ENCODE measurements around the gene ANGEL1. TPM values are rescaled to one million over a fixed set of nuclear protein-coding genes. Genes with fewer than 3 reads are reported as not detected.

Gene ANGEL1
- polyA plus RNA-seq, 4 donors, result 1.6 to 25.7 (median 5.7) TPM

- H3K9me3 ChIP-seq (ENCODE audit: control insufficient read depth in 2 of 2, insufficient read depth in 1 of 2, low read depth in 1 of 2, low read length in 1 of 2), result no peaks in the 10 kb centered on the region
- H3K4me1 ChIP-seq (ENCODE audit: control insufficient read depth in 3 of 3, insufficient read depth in 2 of 3, low read depth in 1 of 3, low read length in 2 of 3), result peaks cover 0 to 24% (median 0%) of the 10 kb centered on the region in 3 donors
- DNase-seq (no peak), FAIRE-seq (no peak)
- H3K4me3 ChIP-seq (ENCODE audit: low read depth in 1 of 3, low read length in 3 of 3), result no peak overlapping the region
- WGBS, 3 donors, result 80 to 87% (median 81%) methylated on average over 18 of the region's 18 CpGs
- H3K36me3 ChIP-seq (ENCODE audit: control insufficient read depth in 3 of 3, insufficient read depth in 2 of 3, low read depth in 1 of 3, low read length in 3 of 3), result peaks cover 0 to 43% (median 0%) of the 10 kb centered on the region in 3 donors
- no peak overlapping the region for H3K27ac ChIP-seq (ENCODE audit: low read depth in 1 of 3, low read length in 2 of 3)
- no peaks in the 10 kb centered on the region for H3K27me3 ChIP-seq (ENCODE audit: control insufficient read depth in 3 of 3, insufficient read depth in 3 of 3, low read length in 3 of 3)
These were observed 38.5 kb downstream of the ANGEL1 start for GRCh38 chr14:76773956-76774820.

- H3K4me1 ChIP-seq (ENCODE audit: control insufficient read depth in 3 of 3, insufficient read depth in 2 of 3, low read depth in 1 of 3, low read length in 2 of 3), result peaks cover 0 to 24% (median 0%) of the 10 kb centered on the region in 3 donors
- 11 to 34% (median 30%) methylated on average over 8 of the region's 8 CpGs for WGBS, 3 donors
- peak overlapping the region in 2 of 3 donors; percentile 42 to 77 for H3K27ac ChIP-seq (ENCODE audit: low read depth in 1 of 3, low read length in 2 of 3)
- FAIRE-seq (no peak), DNase-seq (peak in 1 of 2 donors; percentile 67)
- no peaks in the 10 kb centered on the region for H3K27me3 ChIP-seq (ENCODE audit: control insufficient read depth in 3 of 3, insufficient read depth in 3 of 3, low read length in 3 of 3)
- peaks cover 0 to 38% (median 0%) of the 10 kb centered on the region in 3 donors for H3K36me3 ChIP-seq (ENCODE audit: control insufficient read depth in 3 of 3, insufficient read depth in 2 of 3, low read depth in 1 of 3, low read length in 3 of 3)
- no peak overlapping the region for H3K4me3 ChIP-seq (ENCODE audit: low read depth in 1 of 3, low read length in 3 of 3)
- no peaks in the 10 kb centered on the region for H3K9me3 ChIP-seq (ENCODE audit: control insufficient read depth in 2 of 2, insufficient read depth in 1 of 2, low read depth in 1 of 2, low read length in 1 of 2)
These were observed 39.3 kb downstream of the ANGEL1 start for GRCh38 chr14:76773188-76773885.

GRCh38 chr14:76772300-76773187 is 40.1 kb downstream of the ANGEL1 start:
- DNase-seq, result peak in 1 of 2 donors; percentile 56
- 54 to 79% (median 73%) methylated on average over 12 to 13 of the region's 13 CpGs for WGBS, 3 donors
- Histone ChIP-seq H3K9me3 (ENCODE audit: control insufficient read depth in 2 of 2, insufficient read depth in 1 of 2, low read depth in 1 of 2, low read length in 1 of 2) (no peaks in the 10 kb centered on the region), H3K4me1 (ENCODE audit: control insufficient read depth in 3 of 3, insufficient read depth in 2 of 3, low read depth in 1 of 3, low read length in 2 of 3) (peaks cover 0 to 24% (median 0%) of the 10 kb centered on the region in 3 donors), H3K36me3 (ENCODE audit: control insufficient read depth in 3 of 3, insufficient read depth in 2 of 3, low read depth in 1 of 3, low read length in 3 of 3) (peaks cover 0 to 37% (median 0%) of the 10 kb centered on the region in 3 donors), H3K27ac (ENCODE audit: low read depth in 1 of 3, low read length in 2 of 3) (peak overlapping the region in 2 of 3 donors; percentile 63 to 77), H3K27me3 (ENCODE audit: control insufficient read depth in 3 of 3, insufficient read depth in 3 of 3, low read length in 3 of 3) (no peaks in the 10 kb centered on the region), H3K4me3 (ENCODE audit: low read depth in 1 of 3, low read length in 3 of 3) (no peak overlapping the region)
- no peak for FAIRE-seq

- peaks cover 0 to 29% (median 0%) of the 10 kb centered on the region in 3 donors for H3K36me3 ChIP-seq (ENCODE audit: control insufficient read depth in 3 of 3, insufficient read depth in 2 of 3, low read depth in 1 of 3, low read length in 3 of 3)
- DNase-seq (no peak), FAIRE-seq (no peak)
- WGBS, 3 donors, result 87 to 89% (median 89%) methylated on average over 9 of the region's 9 CpGs
- H3K4me3 ChIP-seq (ENCODE audit: low read depth in 1 of 3, low read length in 3 of 3), result no peak overlapping the region
- no peaks in the 10 kb centered on the region for H3K27me3 ChIP-seq (ENCODE audit: control insufficient read depth in 3 of 3, insufficient read depth in 3 of 3, low read length in 3 of 3)
- H3K9me3 ChIP-seq (ENCODE audit: control insufficient read depth in 2 of 2, insufficient read depth in 1 of 2, low read depth in 1 of 2, low read length in 1 of 2), result no peaks in the 10 kb centered on the region
- H3K27ac ChIP-seq (ENCODE audit: low read depth in 1 of 3, low read length in 2 of 3), result no peak overlapping the region
- H3K4me1 ChIP-seq (ENCODE audit: control insufficient read depth in 3 of 3, insufficient read depth in 2 of 3, low read depth in 1 of 3, low read length in 2 of 3), result peaks cover 0 to 21% (median 0%) of the 10 kb centered on the region in 3 donors
These were observed 41.2 kb downstream of the ANGEL1 start for GRCh38 chr14:76771437-76771980.

GRCh38 chr14:76770521-76771436 is 41.9 kb downstream of the ANGEL1 start:
- FAIRE-seq (no peak), DNase-seq (no peak)
- H3K9me3 ChIP-seq (ENCODE audit: control insufficient read depth in 2 of 2, insufficient read depth in 1 of 2, low read depth in 1 of 2, low read length in 1 of 2), result no peaks in the 10 kb centered on the region
- no peak overlapping the region for H3K4me3 ChIP-seq (ENCODE audit: low read depth in 1 of 3, low read length in 3 of 3)
- H3K4me1 ChIP-seq (ENCODE audit: control insufficient read depth in 3 of 3, insufficient read depth in 2 of 3, low read depth in 1 of 3, low read length in 2 of 3), result peaks cover 0 to 18% (median 0%) of the 10 kb centered on the region in 3 donors
- 73 to 84% (median 78%) methylated on average over 10 of the region's 10 CpGs for WGBS, 3 donors
- H3K27me3 ChIP-seq (ENCODE audit: control insufficient read depth in 3 of 3, insufficient read depth in 3 of 3, low read length in 3 of 3), result no peaks in the 10 kb centered on the region
- H3K27ac ChIP-seq (ENCODE audit: low read depth in 1 of 3, low read length in 2 of 3), result no peak overlapping the region
- peaks cover 0 to 30% (median 0%) of the 10 kb centered on the region in 3 donors for H3K36me3 ChIP-seq (ENCODE audit: control insufficient read depth in 3 of 3, insufficient read depth in 2 of 3, low read depth in 1 of 3, low read length in 3 of 3)

GRCh38 chr14:76769636-76770292 is 42.9 kb downstream of the ANGEL1 start:
- H3K4me3 ChIP-seq (ENCODE audit: low read depth in 1 of 3, low read length in 3 of 3), result no peak overlapping the region
- peaks cover 0 to 28% (median 0%) of the 10 kb centered on the region in 3 donors for H3K36me3 ChIP-seq (ENCODE audit: control insufficient read depth in 3 of 3, insufficient read depth in 2 of 3, low read depth in 1 of 3, low read length in 3 of 3)
- DNase-seq (no peak), FAIRE-seq (no peak)
- H3K27ac ChIP-seq (ENCODE audit: low read depth in 1 of 3, low read length in 2 of 3), result no peak overlapping the region
- peaks cover 0 to 6% (median 0%) of the 10 kb centered on the region in 3 donors for H3K27me3 ChIP-seq (ENCODE audit: control insufficient read depth in 3 of 3, insufficient read depth in 3 of 3, low read length in 3 of 3)
- 75 to 87% (median 75%) methylated on average over 18 of the region's 18 CpGs for WGBS, 3 donors
- H3K9me3 ChIP-seq (ENCODE audit: control insufficient read depth in 2 of 2, insufficient read depth in 1 of 2, low read depth in 1 of 2, low read length in 1 of 2), result no peaks in the 10 kb centered on the region
- peaks cover 0 to 18% (median 0%) of the 10 kb centered on the region in 3 donors for H3K4me1 ChIP-seq (ENCODE audit: control insufficient read depth in 3 of 3, insufficient read depth in 2 of 3, low read depth in 1 of 3, low read length in 2 of 3)

Data from small intestine (tissue), 7 donors.